K562 (cell line): ENCODE results near the gene RASGEF1C. TPM values are rescaled to one million over a fixed set of nuclear protein-coding genes. Genes with fewer than 3 reads are reported as not detected.
A peak's percentile ranks its signal among the peaks of the same experiment; 100 is the strongest.

Experiments used
- ATF7 ChIP-seq: fragments of 450-650 bp; IDR thresholded peaks from 2 replicates; pipeline ENCODE4 v1.7.1; 2014; ENCODE audit warnings: mild to moderate bottlenecking, moderate library complexity
- CAMTA2 ChIP-seq: fragments of 250-450 bp; sonication (Bioruptor Pico); conservative IDR thresholded peaks from 2 replicates; pipeline ENCODE4 v1.5.1; 2022
- E4F1 ChIP-seq: fragments of 250-450 bp; sonication (Bioruptor Pico); IDR thresholded peaks from 2 replicates; pipeline ENCODE4 v1.5.0; 2021; ENCODE audit warnings: mild to moderate bottlenecking, borderline replicate concordance
- GTF2B ChIP-seq: IDR thresholded peaks from 2 replicates; pipeline ENCODE4 v1.6.1; 2011; ENCODE audit not compliant: insufficient read length; ENCODE audit errors: extremely low read depth
- HNRNPH1 ChIP-seq: fragments of 200-400 bp; formaldehyde crosslinking; optimal IDR thresholded peaks from 2 replicates; pipeline ENCODE3; 2017; ENCODE audit warnings: low read depth, mild to moderate bottlenecking, low read length, moderate library complexity
- IRF2 ChIP-seq: sonication (generic); formaldehyde crosslinking; IDR thresholded peaks from 2 replicates; pipeline ENCODE4 v1.8.1; 2022; ENCODE audit warnings: mild to moderate bottlenecking, missing genetic modification reagents
- MITF ChIP-seq: IDR thresholded peaks from 2 replicates; pipeline ENCODE4 v1.6.1; 2014; ENCODE audit warnings: antibody characterized with exemption
- MTA2 ChIP-seq: fragments of 450-650 bp; IDR thresholded peaks from 2 replicates; pipeline ENCODE4 v1.6.1; 2016; ENCODE audit warnings: low read depth
- PBX2 ChIP-seq, 2 experiments: IDR thresholded peaks in 1 of 2; conservative IDR thresholded peaks in 1 of 2; 2 replicates each; pipeline ENCODE4 v1.6.1; 2016; ENCODE audit warnings: low read depth in 2 of 2, mild to moderate bottlenecking in 1 of 2, missing compliant biosample characterization in 1 of 2, missing genetic modification characterization in 1 of 2, moderate library complexity in 1 of 2
- PPARD ChIP-seq: fragments of 250-450 bp; sonication (Bioruptor Pico); IDR thresholded peaks from 2 replicates; pipeline ENCODE4 v1.8.0; 2022; ENCODE audit warnings: inconsistent platforms, mild to moderate bottlenecking, moderate library complexity
- PREB ChIP-seq: sonication (generic); formaldehyde crosslinking; IDR thresholded peaks from 2 replicates; pipeline ENCODE4 v1.8.1; 2023; ENCODE audit warnings: mild to moderate bottlenecking, missing genetic modification reagents
- PTTG1 ChIP-seq: fragments of 450-650 bp; IDR thresholded peaks from 2 replicates; pipeline ENCODE4 v1.6.1; 2016; ENCODE audit warnings: low read depth, mild to moderate bottlenecking, missing genetic modification characterization, missing compliant biosample characterization
- ZC3H8 ChIP-seq: fragments of 450-650 bp; IDR thresholded peaks from 2 replicates; pipeline ENCODE4 v1.6.1; 2017
- ZNF347 ChIP-seq: fragments of 450-650 bp; formaldehyde crosslinking; IDR thresholded peaks from 2 replicates; pipeline ENCODE4 v1.4.0; 2020; ENCODE audit warnings: low read depth, mild to moderate bottlenecking, moderate library complexity
- ZNF395 ChIP-seq: fragments of 200-800 bp; sonication (Bioruptor generic); IDR thresholded peaks from 2 replicates; pipeline ENCODE4 v1.6.1; 2017; ENCODE audit warnings: missing genetic modification characterization, missing compliant biosample characterization
- ZNF449 ChIP-seq: fragments of 250-450 bp; sonication (Bioruptor Pico); IDR thresholded peaks from 2 replicates; pipeline ENCODE4 v1.8.0; 2022; ENCODE audit warnings: moderate library complexity, mild to moderate bottlenecking, inconsistent platforms
- ZNF589 ChIP-seq: fragments of 200-800 bp; sonication (Bioruptor generic); IDR thresholded peaks from 2 replicates; pipeline ENCODE4 v1.6.1; 2016; ENCODE audit warnings: low read depth, missing genetic modification characterization, missing compliant biosample characterization
- polyA plus RNA-seq, 8 experiments: library from polyadenylated mRNA; depleted of rRNA in 4 of 8; stranded (reverse) in 5 of 8; unstranded in 3 of 8; fragments of >200 nt; fragmentation: Nextera tagmentation in 2 of 8; fragmentation: Illumina TruSeq in 1 of 8; extraction: Ambion mirVana in 2 of 8; extraction: Trizol in 1 of 8; gene quantifications; 2 replicates each; pipeline versions ENCODE4 v1.2.1 to v1.2.3, GENCODE V29; 2011 to 2014; ENCODE audit warnings: inconsistent platforms in 1 of 8, missing spikeins in 1 of 8
- total RNA-seq, 7 experiments: library from RNA; depleted of rRNA in 6 of 7; stranded (reverse); fragments of >200 nt in 6 of 7; fragmentation: Illumina TruSeq in 2 of 7; extraction: Trizol in 2 of 7; gene quantifications; 2 replicates each; pipeline versions ENCODE4 v1.2.1 to v1.2.3, GENCODE V29; 2011 to 2021; ENCODE audit warnings: low replicate concordance in 1 of 7

RASGEF1C gene
- total and polyA plus RNA-seq, 9 of the 15 experiments (the other 6 are each of a cell fraction or from before 2014, with no cell fraction given) = 0.04 to 1.1 (median 0.21) TPM; not detected in 4

GRCh38 chr5:180072256-180072548 lies 136.8 kb downstream of the RASGEF1C start (continued):
- TF ChIP-seq IRF2 = no peak; the same call in 1 of the 2 replicates
- peak; percentile 87; the same call in 1 of the 2 replicates for TF ChIP-seq ZNF395 (CRISPR knock-in tag)
- no peak for TF ChIP-seq PPARD (CRISPR knock-in tag)
- no peak; the same call in 1 of the 2 replicates for TF ChIP-seq ATF7
- TF ChIP-seq ZNF449 (CRISPR knock-in tag) = no peak; the same call in none of the 2 replicates
- no peak for TF ChIP-seq PREB (CRISPR knock-in tag)
- TF ChIP-seq ZNF347 (CRISPR knock-in tag) = no peak
- no peak; the same call in 1 of the 2 replicates for TF ChIP-seq ZNF589
- TF ChIP-seq MITF = no peak
- TF ChIP-seq E4F1 = no peak
- no peak for TF ChIP-seq ZC3H8
- no peak for TF ChIP-seq GTF2B
- no peak for TF ChIP-seq CAMTA2
- no peak for TF ChIP-seq HNRNPH1
- TF ChIP-seq PBX2 (CRISPR knock-in tag; IDR thresholded peaks at IDR 0.05; ENCODE audit: low read depth) = no peak
- TF ChIP-seq PBX2 (tag; conservative IDR thresholded peaks at IDR 0.05; ENCODE audit: low read depth) = no peak
- no peak for TF ChIP-seq PTTG1
- TF ChIP-seq MTA2 = no peak
